Kidney (tissue), 14 donors: Measurements from ENCODE around the gene LHFPL3. TPM values are rescaled to one million over a fixed set of nuclear protein-coding genes. Genes with fewer than 3 reads are reported as not detected.

Experiments
- DNase-seq, 5 donors: peaks; one replicate each; pipeline ENCODE4 v3.0.0-alpha.2; 2013 to 2020
- FAIRE-seq: peaks from 2 replicates; lab custom pipeline; 2012; peaks lifted over from hg19 to GRCh38; lab: Jason Lieb, UNC
- H3K27ac ChIP-seq, 2 donors: one replicate each; pipeline ENCODE4 v1.7.0; 2013; ENCODE audit warnings: low read depth in 2 of 2, low read length in 2 of 2, inconsistent platforms in 1 of 2
- H3K27me3 ChIP-seq: one replicate; pipeline ENCODE4 v1.7.1; 2013; ENCODE audit warnings: low read length, inconsistent platforms; ENCODE audit not compliant: control insufficient read depth, insufficient read depth
- H3K36me3 ChIP-seq, 3 donors: one replicate each; pipeline versions ENCODE4 v1.7.0 to v1.7.1; 2013; ENCODE audit warnings: low read length in 3 of 3, control low read depth in 1 of 3, inconsistent platforms in 1 of 3; ENCODE audit not compliant: insufficient read depth in 3 of 3, control insufficient read depth in 2 of 3
- H3K4me1 ChIP-seq, 3 donors: one replicate each; pipeline versions ENCODE4 v1.7.0 to v1.7.1; 2013; ENCODE audit warnings: low read length in 3 of 3, inconsistent platforms in 1 of 3, low read depth in 1 of 3; ENCODE audit not compliant: control insufficient read depth in 2 of 3, insufficient read depth in 2 of 3
- H3K4me3 ChIP-seq, 3 donors: one replicate each; pipeline versions ENCODE4 v1.7.0 to v1.8.1; 2013; ENCODE audit warnings: low read length in 3 of 3, control low read depth in 1 of 3, inconsistent platforms in 1 of 3
- H3K9ac ChIP-seq, 3 donors: one replicate each; pipeline versions ENCODE4 v1.7.0 to v1.7.1; 2013; ENCODE audit warnings: low read length in 3 of 3, control low read depth in 1 of 3, inconsistent platforms in 1 of 3
- H3K9me3 ChIP-seq, 3 donors: one replicate each; pipeline versions ENCODE4 v1.7.0 to v1.7.1; 2013; ENCODE audit warnings: low read length in 3 of 3, control low read depth in 1 of 3, inconsistent platforms in 1 of 3; ENCODE audit not compliant: control insufficient read depth in 2 of 3, insufficient read depth in 1 of 3
- CTCF ChIP-seq: IDR thresholded peaks from 3 replicates; pipeline ENCODE4 v1.5.1; 2012; ENCODE audit warnings: mild to moderate bottlenecking, moderate library complexity, borderline replicate concordance; ENCODE audit not compliant: insufficient read depth; ENCODE audit errors: extremely low read depth
- intact Hi-C: fragments of 100-400 bp; cut with DNase I; formaldehyde crosslinking; loops from one replicate; pipeline ENCODE4 v1.11.1; 2022
- polyA plus RNA-seq: library from polyadenylated mRNA; stranded (reverse); fragments of 350-450 nt; fragmentation: Illumina TruSeq; extraction: RNeasy Lipid Tissue Mini Kit (QIAGEN cat#74804); gene quantifications from one replicate; pipeline ENCODE4 v1.2.3, GENCODE V29; 2014; ENCODE audit warnings: low read depth, low replicate concordance; ENCODE audit not compliant: insufficient read depth
- total RNA-seq: library from RNA; stranded (reverse); fragmentation: NEBNext Ultra II Directional; extraction: Animal tissue kit (Norgen Biotek cat#: 25700); gene quantifications from one replicate; pipeline ENCODE4 v1.2.1, GENCODE V29; 2021
- donor health status: control.
- donor health status: control.
- donor health status: control.
- donor health status: control.
- donor health status: control.
- donor health status: DM: yes; HTN: yes; CAD: no.
- donor health status: Normal renal cell carcinoma (clear cell type).

The LHFPL3 gene
- total and polyA plus RNA-seq, 2 donors from 2014 or later, result not detected

- no peaks in the 10 kb centered on the region for H3K9me3 ChIP-seq
- DNase-seq (no peak), FAIRE-seq (no peak)
- TF ChIP-seq CTCF, result no peak
- no peaks in the 10 kb centered on the region for H3K27me3 ChIP-seq
- intact Hi-C loops, result no loop called here
- no peak overlapping the region for H3K27ac ChIP-seq
- no peak overlapping the region for H3K4me3 ChIP-seq
- no peaks in the 10 kb centered on the region for H3K4me1 ChIP-seq
- no peak overlapping the region for H3K9ac ChIP-seq
- H3K36me3 ChIP-seq, result no peaks in the 10 kb centered on the region
Observed at GRCh38 chr7:104843198-104843597, 514.8 kb downstream of the LHFPL3 start.

- Histone ChIP-seq H3K27ac (no peak overlapping the region), H3K36me3 (no peaks in the 10 kb centered on the region), H3K4me3 (no peak overlapping the region), H3K9ac (no peak overlapping the region), H3K4me1 (no peaks in the 10 kb centered on the region), H3K9me3 (no peaks in the 10 kb centered on the region), H3K27me3 (no peaks in the 10 kb centered on the region)
- DNase-seq, result no peak
- intact Hi-C loops, result no loop called here
- no peak for FAIRE-seq
- TF ChIP-seq CTCF, result no peak
Observed at GRCh38 chr7:104845557-104845956, 517.2 kb downstream of the LHFPL3 start.

GRCh38 chr7:104846731-104847130 lies 518.3 kb downstream of the LHFPL3 start:
- no peaks in the 10 kb centered on the region for H3K36me3 ChIP-seq
- no peak for DNase-seq
- no peak overlapping the region for H3K27ac ChIP-seq
- intact Hi-C loops, result no loop called here
- TF ChIP-seq CTCF, result no peak
- H3K9ac ChIP-seq, result no peak overlapping the region
- no peak overlapping the region for H3K4me3 ChIP-seq
- H3K9me3 ChIP-seq, result no peaks in the 10 kb centered on the region
- no peaks in the 10 kb centered on the region for H3K27me3 ChIP-seq
- no peaks in the 10 kb centered on the region for H3K4me1 ChIP-seq
- FAIRE-seq, result no peak
